Adrenal gland (tissue), 12 donors: ENCODE data around the gene JARID2. TPM values are rescaled to one million over a fixed set of nuclear protein-coding genes. Genes with fewer than 3 reads are reported as not detected.

Experiments used
- DNase-seq, 7 donors: peaks; one replicate each; pipeline ENCODE4 v3.0.0-alpha.2; 2019 to 2020
- H3K27ac ChIP-seq, 5 donors: fragments of 200-600 bp; sonication (generic) in 4 of 5; 1 replicate in 3 of 5; 2 replicates in 2 of 5; pipeline versions ENCODE4 v1.5.1 to v1.8.0; 2016 to 2020; ENCODE audit warnings: mild to moderate bottlenecking in 1 of 5
- H3K27me3 ChIP-seq: fragments of 200-600 bp; 2 replicates; pipeline ENCODE4 v1.8.0; 2021
- H3K36me3 ChIP-seq, 2 donors: fragments of 200-600 bp; replicated peaks in 1 of 2; 1 replicate in 1 of 2; 2 replicates in 1 of 2; pipeline versions ENCODE4 v1.5.1 to v1.8.0; 2018 to 2022
- H3K4me1 ChIP-seq, 2 donors: fragments of 200-600 bp; replicated peaks in 1 of 2; 1 replicate in 1 of 2; 2 replicates in 1 of 2; pipeline versions ENCODE4 v1.5.1 to v1.8.0; 2018 to 2021
- H3K4me3 ChIP-seq, 4 donors: fragments of 200-600 bp; sonication (generic) in 3 of 4; one replicate each; pipeline ENCODE4 v1.5.1; 2016 to 2018
- H3K9me3 ChIP-seq, 3 donors: fragments of 200-600 bp; sonication (generic) in 1 of 3; replicated peaks in 1 of 3; 1 replicate in 2 of 3; 2 replicates in 1 of 3; pipeline versions ENCODE4 v1.5.1 to v1.8.0; 2016 to 2021
- CTCF ChIP-seq, 6 experiments: fragments of 450-650 bp in 4 of 6; fragments of 200-600 bp in 2 of 6; sonication (generic) in 1 of 6; IDR thresholded peaks; 1 replicate in 5 of 6; 2 replicates in 1 of 6; pipeline versions ENCODE4 v1.5.1 to v1.8.0; 2016 to 2021; ENCODE audit warnings: antibody characterized with exemption in 6 of 6, mild to moderate bottlenecking in 2 of 6, moderate library complexity in 1 of 6
- POLR2A ChIP-seq, 2 donors: fragments of 450-650 bp; IDR thresholded peaks; one replicate each; pipeline ENCODE4 v1.6.1; 2017; ENCODE audit warnings: antibody characterized with exemption in 2 of 2, mild to moderate bottlenecking in 2 of 2, moderate library complexity in 1 of 2
- WGBS, 4 donors: extraction: QIAGEN DNeasy Blood & Tissue Kit in 2 of 4; methylation state at CpG; one replicate each; pipeline versions ENCODE4 v1.1.5 to v1.1.7; 2013 to 2017; 5-methylcytosine and 5-hydroxymethylcytosine counted together
- intact Hi-C, 2 donors: fragments of 100-400 bp; cut with DNase I; formaldehyde crosslinking; loops; one replicate each; pipeline versions ENCODE4 v1.14.1 to v1.15.0; 2022 to 2023
- polyA plus RNA-seq, 3 donors: library from polyadenylated mRNA; stranded (reverse); fragments of 200-250 nt in 2 of 3; fragments of 350-450 nt in 1 of 3; fragmentation: Illumina TruSeq in 1 of 3; extraction: RNeasy Lipid Tissue Mini Kit (QIAGEN cat#74804) in 1 of 3; gene quantifications; one replicate each; pipeline ENCODE4 v1.2.3, GENCODE V29; 2013 to 2014
- total RNA-seq, 9 donors: library from RNA; depleted of rRNA in 4 of 9; stranded (reverse); fragments of >200 nt in 4 of 9; fragments of 120-200 nt in 1 of 9; fragmentation: NEBNext Ultra II Directional in 1 of 9; extraction: Animal tissue kit (Norgen Biotek cat#: 25700) in 1 of 9; gene quantifications; one replicate each; pipeline versions ENCODE4 v1.1.0 to v1.2.4, GENCODE V29; 2013 to 2023
- donor health status: healthy with polysubstance abuse.
- donor health status: Bipolar disorder and iron deficiency.
- donor health status: DM: yes; HTN: yes; CAD: no.
- donor health status: DM: no; HTN: no; CAD: no.
- donor health status: DM: no; HTN: no; CAD: no.
- donor health status: DM: yes; HTN: yes; CAD: no.

JARID2 gene
- total and polyA plus RNA-seq, 12 donors: 3.0 to 13.6 (median 8.2) TPM

GRCh38 chr6:15504581-15505350, 258.9 kb downstream of the JARID2 start:
- Histone ChIP-seq H3K27me3 (no peaks in the 10 kb centered on the region), H3K4me3 (peak overlapping the region in 2 of 4 donors; percentile 4 to 28), H3K27ac (peak overlapping the region in 4 of 5 donors; percentile 7 to 76 (median 64)), H3K9me3 (no peaks in the 10 kb centered on the region), H3K36me3 (peaks cover 0 to 23% of the 10 kb centered on the region in 2 donors), H3K4me1 (peaks cover 11 to 30% of the 10 kb centered on the region in 2 donors)
- 16 to 27% (median 18%) methylated on average over 24 to 26 of the region's 26 CpGs for WGBS, 4 donors
- peak; percentile 59 to 90 (median 82) for DNase-seq
- intact Hi-C loops: no loop called here
- TF ChIP-seq POLR2A (IDR thresholded peaks at IDR 0.05) (no peak), CTCF (IDR thresholded peaks at IDR 0.05) (peak in 1 of 6 experiments; percentile 0)

GRCh38 chr6:15505463-15505918, 259.6 kb downstream of the JARID2 start:
- Histone ChIP-seq H3K27ac (peak overlapping the region in 3 of 5 donors; percentile 53 to 76 (median 74)), H3K9me3 (no peaks in the 10 kb centered on the region), H3K4me3 (peak overlapping the region in 1 of 4 donors; percentile 28), H3K36me3 (peaks cover 0 to 23% of the 10 kb centered on the region in 2 donors), H3K27me3 (no peaks in the 10 kb centered on the region), H3K4me1 (peaks cover 11 to 33% of the 10 kb centered on the region in 2 donors)
- intact Hi-C loops: no loop called here
- DNase-seq: peak in 2 of 7 donors; percentile 15 to 21
- TF ChIP-seq POLR2A (IDR thresholded peaks at IDR 0.05) (no peak), CTCF (IDR thresholded peaks at IDR 0.05) (no peak)
- WGBS, 4 donors: 86 to 93% (median 87%) methylated on average over 17 to 18 of the region's 18 CpGs

GRCh38 chr6:15506066-15506465, 260.2 kb downstream of the JARID2 start:
- no peaks in the 10 kb centered on the region for H3K27me3 ChIP-seq
- 96 to 100% (median 97%) methylated on average over 7 of the region's 7 CpGs for WGBS, 4 donors
- H3K27ac ChIP-seq: no peak overlapping the region
- peaks cover 11 to 36% of the 10 kb centered on the region in 2 donors for H3K4me1 ChIP-seq
- intact Hi-C loops: no loop called here
- no peak overlapping the region for H3K4me3 ChIP-seq
- no peak for TF ChIP-seq CTCF (IDR thresholded peaks at IDR 0.05)
- TF ChIP-seq POLR2A (IDR thresholded peaks at IDR 0.05): no peak
- peaks cover 0 to 20% of the 10 kb centered on the region in 2 donors for H3K36me3 ChIP-seq
- DNase-seq: no peak
- H3K9me3 ChIP-seq: no peaks in the 10 kb centered on the region

GRCh38 chr6:15507221-15507620, 261.4 kb downstream of the JARID2 start:
- DNase-seq: no peak
- peaks cover 0 to 18% of the 10 kb centered on the region in 2 donors for H3K36me3 ChIP-seq
- H3K4me1 ChIP-seq: peaks cover 11 to 33% of the 10 kb centered on the region in 2 donors
- no peaks in the 10 kb centered on the region for H3K27me3 ChIP-seq
- H3K4me3 ChIP-seq: no peak overlapping the region
- H3K27ac ChIP-seq: no peak overlapping the region
- intact Hi-C loops: no loop called here
- TF ChIP-seq POLR2A (IDR thresholded peaks at IDR 0.05) (no peak), CTCF (IDR thresholded peaks at IDR 0.05) (no peak)
- H3K9me3 ChIP-seq: no peaks in the 10 kb centered on the region
- 93 to 98% (median 97%) methylated on average over 4 to 11 of the region's 11 CpGs for WGBS, 4 donors
